C4-2B (cell line): ENCODE data around the gene SGSM2.

ENCODE experiments used
- ZFX ChIP-seq: fragments of 450-650 bp; IDR thresholded peaks from 2 replicates; pipeline ENCODE4 v1.6.1; 2017
- TF ChIP-seq, protein P1 (sequence below): fragments of 450-650 bp; conservative IDR thresholded peaks from 2 replicates; pipeline ENCODE4 v1.5.1; 2017; ENCODE audit warnings: mild to moderate bottlenecking

DNA sequence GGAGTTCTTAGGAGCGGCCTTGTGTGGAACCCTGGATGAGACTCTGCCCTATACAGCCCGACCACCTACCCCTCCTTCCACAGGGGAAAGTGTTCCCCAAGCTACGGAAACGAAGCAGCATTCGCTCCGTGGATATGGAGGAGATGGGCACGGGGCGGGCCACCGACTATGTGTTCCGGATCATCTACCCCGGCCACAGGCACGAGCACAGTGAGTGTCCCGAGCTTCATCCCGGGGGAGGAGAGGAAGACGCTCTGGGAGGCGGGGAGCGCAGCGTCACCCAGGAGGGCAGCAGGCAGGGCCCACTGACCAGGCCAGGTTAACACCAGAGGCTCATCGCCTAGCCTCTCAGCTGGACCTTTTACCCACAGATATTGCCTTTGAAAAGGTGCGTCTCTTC, 27.8 kb downstream of the SGSM2 start:
- TF ChIP-seq, protein P1, sequence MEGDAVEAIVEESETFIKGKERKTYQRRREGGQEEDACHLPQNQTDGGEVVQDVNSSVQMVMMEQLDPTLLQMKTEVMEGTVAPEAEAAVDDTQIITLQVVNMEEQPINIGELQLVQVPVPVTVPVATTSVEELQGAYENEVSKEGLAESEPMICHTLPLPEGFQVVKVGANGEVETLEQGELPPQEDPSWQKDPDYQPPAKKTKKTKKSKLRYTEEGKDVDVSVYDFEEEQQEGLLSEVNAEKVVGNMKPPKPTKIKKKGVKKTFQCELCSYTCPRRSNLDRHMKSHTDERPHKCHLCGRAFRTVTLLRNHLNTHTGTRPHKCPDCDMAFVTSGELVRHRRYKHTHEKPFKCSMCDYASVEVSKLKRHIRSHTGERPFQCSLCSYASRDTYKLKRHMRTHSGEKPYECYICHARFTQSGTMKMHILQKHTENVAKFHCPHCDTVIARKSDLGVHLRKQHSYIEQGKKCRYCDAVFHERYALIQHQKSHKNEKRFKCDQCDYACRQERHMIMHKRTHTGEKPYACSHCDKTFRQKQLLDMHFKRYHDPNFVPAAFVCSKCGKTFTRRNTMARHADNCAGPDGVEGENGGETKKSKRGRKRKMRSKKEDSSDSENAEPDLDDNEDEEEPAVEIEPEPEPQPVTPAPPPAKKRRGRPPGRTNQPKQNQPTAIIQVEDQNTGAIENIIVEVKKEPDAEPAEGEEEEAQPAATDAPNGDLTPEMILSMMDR = no peak
- no peak for TF ChIP-seq ZFX
